GM12875 (cell line): Measurements from ENCODE around the gene GAB1.

Experiments used
- H3K4me3 ChIP-seq: one replicate; pipeline ENCODE4 v1.5.1; 2011; ENCODE audit warnings: low read depth, low read length, control low read depth
- CTCF ChIP-seq: IDR thresholded peaks from 2 replicates; pipeline ENCODE4 v1.5.1; 2011; ENCODE audit warnings: low read depth, mild to moderate bottlenecking, control low read depth, inconsistent platforms, low read length, moderate library complexity, borderline replicate concordance; ENCODE audit not compliant: insufficient read depth

GAB1 gene

GRCh38 chr4:143517764-143518163 is 181.1 kb downstream of the GAB1 start:
- TF ChIP-seq CTCF = no peak
- H3K4me3 ChIP-seq = no peak overlapping the region
